B cell (primary cell): ENCODE data around the gene FITM1. TPM values are rescaled to one million over a fixed set of nuclear protein-coding genes. Genes with fewer than 3 reads are reported as not detected.
A peak's percentile ranks its signal among the peaks of the same experiment; 100 is the strongest.

Experiments used
- ATAC-seq: fragments of 200-7000 bp; cut with Tn5 transposase; one replicate; pipeline ENCODE4 v1.10.0; 2021; ENCODE audit warnings: low read depth, mild to moderate bottlenecking, moderate number of reproducible peaks, moderate library complexity
- CTCF ChIA-PET: fragments of 350-600 bp; sonication (Branson Sonifier 250); formaldehyde crosslinking; loops from one replicate; lab custom pipeline; 2021; ENCODE audit warnings: antibody characterized with exemption, inconsistent platforms; lab: Charles Lee
- POLR2A ChIA-PET: fragments of 350-600 bp; sonication (Branson Sonifier 250); formaldehyde crosslinking; loops from one replicate; lab custom pipeline; 2021; ENCODE audit warnings: antibody characterized with exemption; lab: Charles Lee
- DNase-seq: peaks from one replicate; pipeline ENCODE4 v3.0.0; 2013
- H2AFZ ChIP-seq: 2 replicates; pipeline ENCODE4 v1.6.1; 2012; ENCODE audit warnings: mild to moderate bottlenecking, low read depth, low read length; ENCODE audit not compliant: insufficient read depth, poor library complexity, severe bottlenecking
- H3K27ac ChIP-seq, 2 donors: 1 replicate in 1 of 2; 2 replicates in 1 of 2; pipeline ENCODE4 v1.5.1; 2012 to 2013; ENCODE audit warnings: low read length in 2 of 2, mild to moderate bottlenecking in 2 of 2, moderate library complexity in 1 of 2
- H3K27me3 ChIP-seq, 4 experiments: fragments of 200-600 bp in 1 of 4; sonication (generic) in 1 of 4; replicated peaks in 1 of 4; 1 replicate in 2 of 4; 2 replicates in 2 of 4; pipeline versions ENCODE4 v1.6.1 to v1.7.0; 2013 to 2016; ENCODE audit warnings: low read length in 3 of 4, mild to moderate bottlenecking in 2 of 4, mixed read lengths in 1 of 4, moderate library complexity in 1 of 4; ENCODE audit not compliant: insufficient read depth in 4 of 4, control insufficient read depth in 3 of 4; ENCODE audit errors: control extremely low read depth in 1 of 4
- H3K36me3 ChIP-seq, 2 experiments: replicated peaks in 1 of 2; 1 replicate in 1 of 2; 2 replicates in 1 of 2; pipeline versions ENCODE4 v1.6.1 to v1.7.1; 2013; ENCODE audit warnings: low read length in 1 of 2; ENCODE audit not compliant: insufficient read depth in 2 of 2, control insufficient read depth in 1 of 2; ENCODE audit errors: control extremely low read depth in 1 of 2, extremely low read depth in 1 of 2
- H3K4me1 ChIP-seq, 2 donors: fragments of 200-600 bp in 1 of 2; sonication (generic) in 1 of 2; 1 replicate in 1 of 2; 2 replicates in 1 of 2; pipeline versions ENCODE4 v1.5.1 to v1.6.1; 2013 to 2017; ENCODE audit warnings: low read length in 2 of 2; ENCODE audit not compliant: control insufficient read depth in 2 of 2, insufficient read depth in 2 of 2
- H3K4me2 ChIP-seq: replicated peaks from 2 replicates; pipeline ENCODE3; 2012; ENCODE audit warnings: mild to moderate bottlenecking, low read depth, low read length; ENCODE audit not compliant: poor library complexity, severe bottlenecking
- H3K4me3 ChIP-seq, 5 experiments: fragments of 200-600 bp in 1 of 5; sonication (generic) in 1 of 5; 1 replicate in 3 of 5; 2 replicates in 2 of 5; pipeline versions ENCODE4 v1.5.1 to v1.7.0; 2011 to 2016; ENCODE audit warnings: low read length in 4 of 5, mild to moderate bottlenecking in 4 of 5, low read depth in 2 of 5, control low read depth in 1 of 5, moderate library complexity in 1 of 5; ENCODE audit not compliant: insufficient read depth in 1 of 5; ENCODE audit errors: control extremely low read depth in 1 of 5, extremely low read depth in 1 of 5
- H3K79me2 ChIP-seq: fragments of 200-600 bp; sonication (generic); one replicate; pipeline ENCODE4 v1.6.0; 2016; ENCODE audit warnings: low read length; ENCODE audit not compliant: control insufficient read depth, insufficient read depth
- H3K9ac ChIP-seq: fragments of 200-600 bp; sonication (generic); 2 replicates; pipeline ENCODE4 v1.6.1; 2017; ENCODE audit warnings: mild to moderate bottlenecking, low read length, moderate library complexity
- H3K9me3 ChIP-seq, 3 donors: one replicate each; pipeline versions ENCODE4 v1.6.1 to v1.7.1; 2013; ENCODE audit warnings: low read length in 2 of 3; ENCODE audit not compliant: control insufficient read depth in 2 of 3, insufficient read depth in 1 of 3; ENCODE audit errors: control extremely low read depth in 1 of 3
- H4K20me1 ChIP-seq: 2 replicates; pipeline ENCODE4 v1.6.0; 2012; ENCODE audit warnings: mild to moderate bottlenecking, low read length; ENCODE audit not compliant: insufficient read depth, control insufficient read depth, poor library complexity, severe bottlenecking
- H3K27ac Mint-ChIP-seq: one replicate; pipeline ENCODE4 v1.8.0; 2021; ENCODE audit warnings: mixed read lengths
- H3K27me3 Mint-ChIP-seq: one replicate; pipeline ENCODE4 v1.8.0; 2021; ENCODE audit warnings: mixed read lengths
- H3K4me1 Mint-ChIP-seq: one replicate; pipeline ENCODE4 v1.8.0; 2021; ENCODE audit warnings: mixed read lengths
- H3K4me3 Mint-ChIP-seq: one replicate; pipeline ENCODE4 v1.8.0; 2021; ENCODE audit warnings: mixed read lengths
- H3K9me3 Mint-ChIP-seq: one replicate; pipeline ENCODE4 v1.8.0; 2022; ENCODE audit warnings: mixed read lengths; ENCODE audit not compliant: insufficient read depth
- EZH2 ChIP-seq: IDR thresholded peaks from 2 replicates; pipeline ENCODE4 v1.6.1; 2012; ENCODE audit warnings: borderline replicate concordance, low read depth, mild to moderate bottlenecking, moderate library complexity, low read length; ENCODE audit not compliant: insufficient read depth, poor library complexity, severe bottlenecking
- WGBS: methylation state at CpG from one replicate; pipeline ENCODE4 v1.1.5; 2013; ENCODE audit warnings: missing lambda C conversion rate; ENCODE audit not compliant: insufficient coverage; 5-methylcytosine and 5-hydroxymethylcytosine counted together
- intact Hi-C: fragments of 100-400 bp; cut with micrococcal nuclease; formaldehyde crosslinking; loops from one replicate; pipeline ENCODE4 v1.10.0; 2022
- polyA plus RNA-seq: library from polyadenylated mRNA; depleted of rRNA; stranded (reverse); fragments of >200 nt; gene quantifications from 2 replicates; pipeline ENCODE4 v1.2.3, GENCODE V29; 2012
- total RNA-seq, 2 donors: library from RNA; stranded (reverse); fragments of 120-200 nt in 1 of 2; gene quantifications; 1 replicate in 1 of 2; 2 replicates in 1 of 2; pipeline versions ENCODE4 v1.2.3 to v1.2.4, GENCODE V29; 2013 to 2022
- TF ChIP-seq, protein P1 (sequence below): fragments of 200-600 bp; IDR thresholded peaks from one replicate; pipeline ENCODE4 v1.8.0; 2022; ENCODE audit warnings: antibody characterized with exemption, mild to moderate bottlenecking

Gene FITM1
- total and polyA plus RNA-seq, 2 donors (not counting 1 experiment from before 2014, with no cell fraction given) = 2.6 to 3.3 TPM

DNA sequence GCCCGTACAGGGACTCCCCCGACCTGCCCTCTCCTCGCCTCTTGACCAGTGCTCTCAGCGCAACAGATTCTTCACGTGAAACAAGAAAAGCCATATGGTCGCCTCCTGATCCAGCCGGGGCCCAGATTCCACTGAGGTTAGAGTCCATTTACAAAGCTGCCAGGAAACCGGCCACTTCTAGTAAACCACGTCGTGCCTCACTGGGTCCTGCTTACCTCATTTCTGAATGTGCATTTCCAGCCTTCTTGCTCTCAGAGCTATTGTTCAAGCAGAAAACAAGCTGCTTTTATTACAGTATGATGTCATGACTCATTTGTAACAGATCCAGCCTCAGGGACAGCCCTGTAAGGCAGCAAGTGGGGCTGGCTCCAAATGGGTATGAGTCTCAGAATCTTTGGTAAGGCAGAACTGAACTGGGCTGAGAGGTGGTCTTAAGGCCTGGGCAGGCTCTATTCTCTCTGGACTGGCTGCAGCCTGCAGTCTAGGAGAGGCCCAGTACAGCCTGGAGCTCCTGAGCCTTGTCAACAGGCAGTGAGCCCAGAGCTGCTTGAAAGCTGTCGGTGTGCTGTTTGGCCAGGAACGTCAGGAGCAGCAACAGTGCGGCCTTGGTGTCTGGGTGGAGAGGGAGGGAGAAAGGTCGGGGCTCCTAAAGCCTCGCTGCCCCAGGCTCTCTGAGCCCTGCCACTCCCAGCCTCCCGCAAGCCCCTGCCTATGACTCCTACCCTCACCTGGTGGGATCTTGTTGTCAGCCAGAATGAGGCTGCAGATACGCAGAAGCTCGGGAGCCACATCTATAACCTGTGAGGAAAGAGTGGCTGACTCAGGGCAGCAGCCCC lies 49.7 kb downstream of the FITM1 start:
- Histone ChIP-seq H3K27me3 (no peaks in the 10 kb centered on the region), H4K20me1 (no peaks in the 10 kb centered on the region), H3K36me3 (peaks cover 3 to 72% of the 10 kb centered on the region in 2 experiments), H2AFZ (no peak overlapping the region), H3K79me2 (peaks cover 5% of the 10 kb centered on the region), H3K9me3 (no peaks in the 10 kb centered on the region), H3K4me1 (no peaks in the 10 kb centered on the region), H3K9ac (no peak overlapping the region), H3K4me2 (no peak overlapping the region), H3K4me3 (no peak overlapping the region), H3K27ac (no peak overlapping the region)
- ATAC-seq = no peak
- Mint-ChIP-seq H3K4me3 (no peak overlapping the region), H3K9me3 (no peaks in the 10 kb centered on the region), H3K27me3 (no peaks in the 10 kb centered on the region), H3K27ac (peak overlapping the region; percentile 38), H3K4me1 (peaks cover 8% of the 10 kb centered on the region)
- DNase-seq = no peak
- intact Hi-C loops = no loop called here
- POLR2A ChIA-PET = interaction anchor here (0.5 to 0.8 kb wide), 2 partner anchors 36 to 52 kb away, joined by 3 to 11 read pairs; partner anchors contain the start of genes GMPR2, MDP1 and NEDD8
- WGBS = 75% methylated on average over 14 of the region's 18 CpGs
- no peak for TF ChIP-seq EZH2
- TF ChIP-seq, protein P1, sequence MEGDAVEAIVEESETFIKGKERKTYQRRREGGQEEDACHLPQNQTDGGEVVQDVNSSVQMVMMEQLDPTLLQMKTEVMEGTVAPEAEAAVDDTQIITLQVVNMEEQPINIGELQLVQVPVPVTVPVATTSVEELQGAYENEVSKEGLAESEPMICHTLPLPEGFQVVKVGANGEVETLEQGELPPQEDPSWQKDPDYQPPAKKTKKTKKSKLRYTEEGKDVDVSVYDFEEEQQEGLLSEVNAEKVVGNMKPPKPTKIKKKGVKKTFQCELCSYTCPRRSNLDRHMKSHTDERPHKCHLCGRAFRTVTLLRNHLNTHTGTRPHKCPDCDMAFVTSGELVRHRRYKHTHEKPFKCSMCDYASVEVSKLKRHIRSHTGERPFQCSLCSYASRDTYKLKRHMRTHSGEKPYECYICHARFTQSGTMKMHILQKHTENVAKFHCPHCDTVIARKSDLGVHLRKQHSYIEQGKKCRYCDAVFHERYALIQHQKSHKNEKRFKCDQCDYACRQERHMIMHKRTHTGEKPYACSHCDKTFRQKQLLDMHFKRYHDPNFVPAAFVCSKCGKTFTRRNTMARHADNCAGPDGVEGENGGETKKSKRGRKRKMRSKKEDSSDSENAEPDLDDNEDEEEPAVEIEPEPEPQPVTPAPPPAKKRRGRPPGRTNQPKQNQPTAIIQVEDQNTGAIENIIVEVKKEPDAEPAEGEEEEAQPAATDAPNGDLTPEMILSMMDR = no peak
- CTCF ChIA-PET = interaction anchor here (0.8 to 1.6 kb wide), 3 partner anchors 14 to 85 kb away, joined by 3 read pairs; partner anchors contain the start of gene PSME2
